ENCODE results near the gene PRDM16. TPM values are rescaled to one million over a fixed set of nuclear protein-coding genes. Genes with fewer than 3 reads are reported as not detected.

The PRDM16 gene
- total and polyA plus RNA-seq, 2 of the 13 experiments (the other 11 are each of a cell fraction or from before 2014, with no cell fraction given): 0.15 to 0.81 TPM

GRCh38 chr1:3070644-3071564 is 1.9 kb downstream of the PRDM16 start (continued):
- TF ChIP-seq FLYWCH1 (CRISPR knock-in tag; IDR thresholded peaks at IDR 0.05): no peak

GRCh38 chr1:3071565-3072390 is 2.8 kb downstream of the PRDM16 start:
- Histone ChIP-seq H3K79me2 (ENCODE audit: insufficient read depth, low read length) (peaks cover 2% of the 10 kb centered on the region), H4K20me1 (ENCODE audit: insufficient read depth, low read length) (no peaks in the 10 kb centered on the region), H3K9me3 (ENCODE audit: low read length) (no peaks in the 10 kb centered on the region), H3K4me3 (replicated peaks in 1 of 3; ENCODE audit: insufficient read depth in 1 of 3, low read depth in 2 of 3, low read length in 3 of 3) (peak overlapping the region; percentile 45 to 77 (median 55)), H3K27ac (ENCODE audit: extremely low read length, insufficient read depth, low read length) (peak overlapping the region; percentile 46), H3K27me3 (ENCODE audit: control insufficient read depth in 1 of 2, insufficient read depth in 2 of 2, low read length in 2 of 2) (peaks cover 6 to 19% of the 10 kb centered on the region in 2 experiments), H3K36me3 (replicated peaks in 1 of 2; ENCODE audit: control insufficient read depth in 1 of 2, insufficient read depth in 2 of 2, low read length in 2 of 2) (no peaks in the 10 kb centered on the region), H3K4me1 (ENCODE audit: insufficient read depth, low read length) (peaks cover 24% of the 10 kb centered on the region), H3K4me2 (ENCODE audit: low read depth, low read length) (peak overlapping the region; percentile 76), H2AFZ (ENCODE audit: low read length) (no peak overlapping the region), H3K9ac (ENCODE audit: insufficient read depth, low read depth, low read length) (peak overlapping the region; percentile 64)
- POLR2A ChIA-PET: interaction anchor here (1.6 kb wide), 1 partner anchor 249 kb away, joined by 7 read pairs; no protein-coding TSS in a partner anchor
- no peak for DNase-seq (ENCODE audit: low spot score)
- no peak for FAIRE-seq
- TSS peak; percentile 56 for BruUV-seq (replicated peaks)
- peak; percentile 12 for ATAC-seq
- in situ Hi-C loops (cut with HindIII; ENCODE audit: extremely low pct_ligation_motif_present, low pct_unique_long_range_greater_than_20kb) (loop anchor here (25.0 kb wide), 1 partner anchor 216 kb away; no protein-coding TSS in a partner anchor), intact Hi-C loops (cut with micrococcal nuclease; ENCODE audit: unreplicated experiment) (no loop called here)
- CTCF ChIA-PET (ENCODE audit: low intra/inter-chr PET ratio, low total read pairs): no interaction called here
- WGBS (ENCODE audit: low lambda C conversion rate): 10% methylated on average over 4 of the region's 17 CpGs
- no peak for TF ChIP-seq POLR2G (IDR thresholded peaks at IDR 0.05; ENCODE audit: low read depth, low read length)
- TF ChIP-seq RARA (CRISPR knock-in tag; IDR thresholded peaks at IDR 0.05): 0 out of 2 replicates have a peak, but pooled peaks have one; percentile 27
- TF ChIP-seq, protein P1, sequence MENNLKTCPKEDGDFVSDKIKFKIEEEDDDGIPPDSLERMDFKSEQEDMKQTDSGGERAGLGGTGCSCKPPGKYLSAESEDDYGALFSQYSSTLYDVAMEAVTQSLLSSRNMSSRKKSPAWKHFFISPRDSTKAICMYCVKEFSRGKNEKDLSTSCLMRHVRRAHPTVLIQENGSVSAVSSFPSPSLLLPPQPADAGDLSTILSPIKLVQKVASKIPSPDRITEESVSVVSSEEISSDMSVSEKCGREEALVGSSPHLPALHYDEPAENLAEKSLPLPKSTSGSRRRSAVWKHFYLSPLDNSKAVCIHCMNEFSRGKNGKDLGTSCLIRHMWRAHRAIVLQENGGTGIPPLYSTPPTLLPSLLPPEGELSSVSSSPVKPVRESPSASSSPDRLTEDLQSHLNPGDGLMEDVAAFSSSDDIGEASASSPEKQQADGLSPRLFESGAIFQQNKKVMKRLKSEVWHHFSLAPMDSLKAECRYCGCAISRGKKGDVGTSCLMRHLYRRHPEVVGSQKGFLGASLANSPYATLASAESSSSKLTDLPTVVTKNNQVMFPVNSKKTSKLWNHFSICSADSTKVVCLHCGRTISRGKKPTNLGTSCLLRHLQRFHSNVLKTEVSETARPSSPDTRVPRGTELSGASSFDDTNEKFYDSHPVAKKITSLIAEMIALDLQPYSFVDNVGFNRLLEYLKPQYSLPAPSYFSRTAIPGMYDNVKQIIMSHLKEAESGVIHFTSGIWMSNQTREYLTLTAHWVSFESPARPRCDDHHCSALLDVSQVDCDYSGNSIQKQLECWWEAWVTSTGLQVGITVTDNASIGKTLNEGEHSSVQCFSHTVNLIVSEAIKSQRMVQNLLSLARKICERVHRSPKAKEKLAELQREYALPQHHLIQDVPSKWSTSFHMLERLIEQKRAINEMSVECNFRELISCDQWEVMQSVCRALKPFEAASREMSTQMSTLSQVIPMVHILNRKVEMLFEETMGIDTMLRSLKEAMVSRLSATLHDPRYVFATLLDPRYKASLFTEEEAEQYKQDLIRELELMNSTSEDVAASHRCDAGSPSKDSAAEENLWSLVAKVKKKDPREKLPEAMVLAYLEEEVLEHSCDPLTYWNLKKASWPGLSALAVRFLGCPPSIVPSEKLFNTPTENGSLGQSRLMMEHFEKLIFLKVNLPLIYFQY (CRISPR knock-in tag; IDR thresholded peaks at IDR 0.05; ENCODE audit: borderline replicate concordance): no peak
- no peak for TF ChIP-seq ZMYM2 (CRISPR knock-in tag; IDR thresholded peaks at IDR 0.05)
- peak; percentile 38; the same call in 1 of the 2 replicates for TF ChIP-seq TFAP4 (IDR thresholded peaks at IDR 0.05; ENCODE audit: borderline replicate concordance, low read depth)
- no peak for TF ChIP-seq MED13 (CRISPR knock-in tag; IDR thresholded peaks at IDR 0.05)
- TF ChIP-seq ZNF30 (CRISPR knock-in tag; IDR thresholded peaks at IDR 0.05): no peak
- TF ChIP-seq WIZ (CRISPR knock-in tag; IDR thresholded peaks at IDR 0.05): no peak
- TF ChIP-seq MYNN (CRISPR knock-in tag; IDR thresholded peaks at IDR 0.05; ENCODE audit: low read depth): no peak
- TF ChIP-seq RXRB (CRISPR knock-in tag; IDR thresholded peaks at IDR 0.05; ENCODE audit: borderline replicate concordance): 0 out of 2 replicates have a peak, but pooled peaks have one; percentile 8
- TF ChIP-seq HNRNPL (IDR thresholded peaks at IDR 0.05; ENCODE audit: low read depth, low read length): peak; percentile 54; the same call in 1 of the 2 replicates
- no peak for TF ChIP-seq ZNF205 (CRISPR knock-in tag; IDR thresholded peaks at IDR 0.05)
- TF ChIP-seq, protein P2, sequence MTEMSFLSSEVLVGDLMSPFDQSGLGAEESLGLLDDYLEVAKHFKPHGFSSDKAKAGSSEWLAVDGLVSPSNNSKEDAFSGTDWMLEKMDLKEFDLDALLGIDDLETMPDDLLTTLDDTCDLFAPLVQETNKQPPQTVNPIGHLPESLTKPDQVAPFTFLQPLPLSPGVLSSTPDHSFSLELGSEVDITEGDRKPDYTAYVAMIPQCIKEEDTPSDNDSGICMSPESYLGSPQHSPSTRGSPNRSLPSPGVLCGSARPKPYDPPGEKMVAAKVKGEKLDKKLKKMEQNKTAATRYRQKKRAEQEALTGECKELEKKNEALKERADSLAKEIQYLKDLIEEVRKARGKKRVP (CRISPR knock-in tag; IDR thresholded peaks at IDR 0.05): no peak
